HG02642 (cell line): ENCODE results near the gene HECW1.

Experiments
- ATAC-seq: cut with Tn5 transposase; IDR thresholded peaks from one replicate; pipeline ENCODE4 v1.9.1; 2021; ENCODE audit warnings: mild to moderate bottlenecking; ENCODE audit not compliant: unreplicated experiment, poor library complexity

The HECW1 gene

GRCh38 chr7:43517464-43517863 lies 405.0 kb downstream of the HECW1 start:
- no peak for ATAC-seq

- no peak for ATAC-seq
These were observed 407.8 kb downstream of the HECW1 start for GRCh38 chr7:43520201-43520600.

- ATAC-seq = no peak
These were observed 410.1 kb downstream of the HECW1 start for GRCh38 chr7:43522406-43523156.

- no peak for ATAC-seq
These were observed 416.3 kb downstream of the HECW1 start for GRCh38 chr7:43528576-43529354.

GRCh38 chr7:43530553-43531410 lies 418.3 kb downstream of the HECW1 start:
- ATAC-seq = no peak

- no peak for ATAC-seq
These were observed 419.3 kb downstream of the HECW1 start for GRCh38 chr7:43531700-43532099.

- no peak for ATAC-seq
These were observed 421.5 kb downstream of the HECW1 start for GRCh38 chr7:43533801-43534479.

GRCh38 chr7:43535031-43535451 lies 422.6 kb downstream of the HECW1 start:
- ATAC-seq = no peak

GRCh38 chr7:43535810-43536585 lies 423.6 kb downstream of the HECW1 start:
- ATAC-seq = no peak

GRCh38 chr7:43536773-43537172 lies 424.3 kb downstream of the HECW1 start:
- ATAC-seq = no peak

GRCh38 chr7:43537765-43538403 lies 425.4 kb downstream of the HECW1 start:
- ATAC-seq = no peak

GRCh38 chr7:43538404-43538771 lies 425.9 kb downstream of the HECW1 start:
- ATAC-seq = no peak

GRCh38 chr7:43540471-43540870 lies 428.0 kb downstream of the HECW1 start:
- no peak for ATAC-seq

- ATAC-seq = no peak
These were observed 430.3 kb downstream of the HECW1 start for GRCh38 chr7:43542716-43543115.

- ATAC-seq = no peak
These were observed 433.8 kb downstream of the HECW1 start for GRCh38 chr7:43546231-43546630.

GRCh38 chr7:43550427-43550826 lies 438.0 kb downstream of the HECW1 start:
- ATAC-seq = no peak

GRCh38 chr7:43552122-43552521 lies 439.7 kb downstream of the HECW1 start:
- no peak for ATAC-seq

GRCh38 chr7:43553999-43554398 lies 441.6 kb downstream of the HECW1 start:
- no peak for ATAC-seq

- no peak for ATAC-seq
These were observed 442.0 kb downstream of the HECW1 start for GRCh38 chr7:43554423-43554822.
